Hematopoietic multipotent progenitor cell treated with erythropoietin and hydrocortisone succinate and interleukin-3 and kit ligand, for 4 days (in vitro differentiated cells): ENCODE results near the gene FSTL4.
A peak's percentile ranks its signal among the peaks of the same experiment; 100 is the strongest.

Experiments
- DNase-seq: peaks from one replicate; pipeline ENCODE4 v3.0.0-alpha.2; 2015

The FSTL4 gene

GRCh38 chr5:133314086-133314485, 298.3 kb downstream of the FSTL4 start:
- DNase-seq, result no peak

- no peak for DNase-seq
Measured at GRCh38 chr5:133311176-133311575, 301.2 kb downstream of the FSTL4 start.

- DNase-seq, result no peak
Measured at GRCh38 chr5:133309984-133310621, 302.2 kb downstream of the FSTL4 start.

GRCh38 chr5:133309166-133309795, 303.1 kb downstream of the FSTL4 start:
- DNase-seq, result peak; percentile 85

- DNase-seq, result no peak
Measured at GRCh38 chr5:133307275-133307674, 305.1 kb downstream of the FSTL4 start.

- no peak for DNase-seq
Measured at GRCh38 chr5:133304707-133305216, 307.6 kb downstream of the FSTL4 start.

- no peak for DNase-seq
Measured at GRCh38 chr5:133304178-133304577, 308.2 kb downstream of the FSTL4 start.

GRCh38 chr5:133303298-133303697, 309.0 kb downstream of the FSTL4 start:
- DNase-seq, result no peak

GRCh38 chr5:133299728-133300127, 312.6 kb downstream of the FSTL4 start:
- no peak for DNase-seq

GRCh38 chr5:133299021-133299420, 313.3 kb downstream of the FSTL4 start:
- no peak for DNase-seq

- DNase-seq, result no peak
Measured at GRCh38 chr5:133298447-133298846, 313.9 kb downstream of the FSTL4 start.

GRCh38 chr5:133297293-133297692, 315.0 kb downstream of the FSTL4 start:
- DNase-seq, result no peak

GRCh38 chr5:133296624-133297023, 315.7 kb downstream of the FSTL4 start:
- DNase-seq, result no peak

- no peak for DNase-seq
Measured at GRCh38 chr5:133295520-133295919, 316.8 kb downstream of the FSTL4 start.

- no peak for DNase-seq
Measured at GRCh38 chr5:133294380-133294779, 318.0 kb downstream of the FSTL4 start.

- DNase-seq, result no peak
Measured at GRCh38 chr5:133293960-133294359, 318.4 kb downstream of the FSTL4 start.

GRCh38 chr5:133292300-133292699, 320.0 kb downstream of the FSTL4 start:
- DNase-seq, result no peak

- no peak for DNase-seq
Measured at GRCh38 chr5:133291524-133291923, 320.8 kb downstream of the FSTL4 start.

- no peak for DNase-seq
Measured at GRCh38 chr5:133290669-133291240, 321.6 kb downstream of the FSTL4 start.

GRCh38 chr5:133289686-133290367, 322.5 kb downstream of the FSTL4 start:
- no peak for DNase-seq

GRCh38 chr5:133287500-133287899, 324.8 kb downstream of the FSTL4 start:
- peak; percentile 59 for DNase-seq

GRCh38 chr5:133286483-133286882, 325.9 kb downstream of the FSTL4 start:
- DNase-seq, result no peak

GRCh38 chr5:133285583-133286021, 326.7 kb downstream of the FSTL4 start:
- DNase-seq, result no peak

- DNase-seq, result no peak
Measured at GRCh38 chr5:133284306-133284705, 328.0 kb downstream of the FSTL4 start.
